ENCODE results near the gene ZNF576. TPM values are rescaled to one million over a fixed set of nuclear protein-coding genes. Genes with fewer than 3 reads are reported as not detected.
A peak's percentile ranks its signal among the peaks of the same experiment; 100 is the strongest.

Gene ZNF576
- total and polyA plus RNA-seq, 2 of the 13 experiments (the other 11 are each of a cell fraction or from before 2014, with no cell fraction given), result 7.2 to 9.6 TPM

DNA sequence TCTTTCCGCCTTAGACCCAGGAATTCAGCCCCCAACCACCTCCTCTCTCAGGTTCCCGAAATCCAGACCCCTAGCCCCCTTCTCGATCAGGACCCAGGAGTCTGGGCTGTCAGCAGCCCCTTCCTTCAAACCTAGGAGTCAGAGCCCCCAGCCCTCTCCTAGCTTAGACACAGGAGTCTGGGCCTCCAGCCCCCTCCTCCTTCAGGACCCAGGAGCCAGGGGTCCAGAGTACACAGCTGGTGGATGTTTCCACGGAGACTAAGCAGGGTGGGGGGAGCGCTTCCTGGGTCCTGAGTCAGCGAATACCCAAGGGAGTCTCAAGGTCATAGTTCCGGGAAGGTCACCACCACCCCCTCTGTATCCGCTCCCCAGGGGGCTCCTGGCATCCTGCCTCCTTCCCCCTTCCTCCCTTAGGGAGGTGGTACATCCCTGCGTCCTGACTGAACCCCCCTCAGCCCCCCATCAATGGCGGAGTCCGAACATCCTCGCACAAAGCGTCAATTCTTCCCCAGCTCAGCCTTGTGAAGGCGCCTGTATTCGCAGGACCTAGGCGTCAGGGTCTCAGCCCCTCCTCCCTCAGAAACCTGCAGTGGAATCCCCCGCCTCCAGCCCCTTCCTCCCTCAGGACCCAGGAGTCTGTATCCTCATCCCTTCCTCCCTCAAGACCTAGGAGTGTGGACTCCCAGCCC lies 38.6 kb downstream of the ZNF576 start (continued):
- TF ChIP-seq EEA1 (CRISPR knock-in tag; IDR thresholded peaks at IDR 0.05; ENCODE audit: borderline replicate concordance), result no peak
- TF ChIP-seq AKAP8 (CRISPR knock-in tag; IDR thresholded peaks at IDR 0.05), result no peak
- no peak for TF ChIP-seq ARHGAP35 (CRISPR knock-in tag; IDR thresholded peaks at IDR 0.05; ENCODE audit: borderline replicate concordance)
- TF ChIP-seq, protein P1, sequence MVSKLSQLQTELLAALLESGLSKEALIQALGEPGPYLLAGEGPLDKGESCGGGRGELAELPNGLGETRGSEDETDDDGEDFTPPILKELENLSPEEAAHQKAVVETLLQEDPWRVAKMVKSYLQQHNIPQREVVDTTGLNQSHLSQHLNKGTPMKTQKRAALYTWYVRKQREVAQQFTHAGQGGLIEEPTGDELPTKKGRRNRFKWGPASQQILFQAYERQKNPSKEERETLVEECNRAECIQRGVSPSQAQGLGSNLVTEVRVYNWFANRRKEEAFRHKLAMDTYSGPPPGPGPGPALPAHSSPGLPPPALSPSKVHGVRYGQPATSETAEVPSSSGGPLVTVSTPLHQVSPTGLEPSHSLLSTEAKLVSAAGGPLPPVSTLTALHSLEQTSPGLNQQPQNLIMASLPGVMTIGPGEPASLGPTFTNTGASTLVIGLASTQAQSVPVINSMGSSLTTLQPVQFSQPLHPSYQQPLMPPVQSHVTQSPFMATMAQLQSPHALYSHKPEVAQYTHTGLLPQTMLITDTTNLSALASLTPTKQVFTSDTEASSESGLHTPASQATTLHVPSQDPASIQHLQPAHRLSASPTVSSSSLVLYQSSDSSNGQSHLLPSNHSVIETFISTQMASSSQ (IDR thresholded peaks at IDR 0.05; ENCODE audit: low read depth), result no peak
- TF ChIP-seq, protein P1 (CRISPR knock-in tag; IDR thresholded peaks at IDR 0.05; ENCODE audit: borderline replicate concordance), result peak; percentile 45; the same call in 1 of the 2 replicates
- TF ChIP-seq ZSCAN22 (CRISPR knock-in tag; IDR thresholded peaks at IDR 0.05), result no peak; the same call in 1 of the 2 replicates
- no peak for TF ChIP-seq ISX (CRISPR knock-in tag; conservative IDR thresholded peaks at IDR 0.05)
- TF ChIP-seq ZFP91 (CRISPR knock-in tag; IDR thresholded peaks at IDR 0.05; ENCODE audit: borderline replicate concordance), result peak; percentile 80; the same call in 1 of the 2 replicates
- no peak for TF ChIP-seq TEAD2 (CRISPR knock-in tag; IDR thresholded peaks at IDR 0.05)
- TF ChIP-seq ZNF17 (CRISPR knock-in tag; IDR thresholded peaks at IDR 0.05), result no peak
- no peak for TF ChIP-seq PAF1 (CRISPR knock-in tag; IDR thresholded peaks at IDR 0.05)
- TF ChIP-seq ZIK1 (CRISPR knock-in tag; IDR thresholded peaks at IDR 0.05; ENCODE audit: borderline replicate concordance, low read depth), result no peak
- no peak; the same call in 1 of the 2 replicates for TF ChIP-seq ZNF280B (CRISPR knock-in tag; IDR thresholded peaks at IDR 0.05; ENCODE audit: borderline replicate concordance)
- no peak for TF ChIP-seq ZBTB34 (CRISPR knock-in tag; IDR thresholded peaks at IDR 0.05)
- no peak for TF ChIP-seq HOXD1 (CRISPR knock-in tag; IDR thresholded peaks at IDR 0.05)
- TF ChIP-seq MAFF (IDR thresholded peaks at IDR 0.05; ENCODE audit: low read depth, low read length), result peak; percentile 94
- TF ChIP-seq MYC (CRISPR knock-in tag; IDR thresholded peaks at IDR 0.05; ENCODE audit: borderline replicate concordance), result no peak
- no peak for TF ChIP-seq ELK4 (CRISPR knock-in tag; IDR thresholded peaks at IDR 0.05; ENCODE audit: borderline replicate concordance)
- TF ChIP-seq ZNF782 (CRISPR knock-in tag; IDR thresholded peaks at IDR 0.05; ENCODE audit: borderline replicate concordance), result 0 out of 2 replicates have a peak, but pooled peaks have one; percentile 69
